HEK293T (cell line): ENCODE measurements around the gene KRTAP5-1.

Experiments
- FOXA1 ChIP-seq: fragments of 450-650 bp; IDR thresholded peaks from 2 replicates; pipeline ENCODE4 v1.6.1; 2016; ENCODE audit warnings: mild to moderate bottlenecking
- FOXK2 ChIP-seq: fragments of 450-650 bp; IDR thresholded peaks from 2 replicates; pipeline ENCODE4 v1.6.1; 2016; ENCODE audit warnings: mild to moderate bottlenecking
- HDGF ChIP-seq: fragments of 450-650 bp; IDR thresholded peaks from 2 replicates; pipeline ENCODE4 v1.6.1; 2017; ENCODE audit warnings: antibody characterized with exemption, borderline replicate concordance
- L3MBTL2 ChIP-seq: fragments of 450-650 bp; conservative IDR thresholded peaks from 2 replicates; pipeline ENCODE4 v1.6.1; 2016; ENCODE audit warnings: mild to moderate bottlenecking
- LEF1 ChIP-seq: fragments of 450-650 bp; IDR thresholded peaks from 2 replicates; pipeline ENCODE4 v1.6.1; 2017; ENCODE audit warnings: mild to moderate bottlenecking, borderline replicate concordance
- SUZ12 ChIP-seq: fragments of 450-650 bp; IDR thresholded peaks from 2 replicates; pipeline ENCODE4 v1.6.1; 2016; ENCODE audit warnings: mild to moderate bottlenecking

- TF ChIP-seq L3MBTL2 (no peak), HDGF (no peak), FOXA1 (no peak), FOXK2 (no peak), SUZ12 (no peak), LEF1 (no peak)
Measured at GRCh38 chr11:1629326-1630185, 44.5 kb upstream of the KRTAP5-1 start, which contains the start of gene KRTAP5-5.
